ENCODE data around the gene ZNF777.
"Not testable (repeated sequence)": the region's sequence is repeated elsewhere in the genome, so short reads cannot be mapped to it uniquely, and the experiment has no call there.

The ZNF777 gene

GRCh38 chr7:149404396-149404795, 56.5 kb downstream of the ZNF777 start:
- no peak overlapping the region for H3K27ac ChIP-seq (ENCODE audit: low read length)
- H3K4me1 ChIP-seq (ENCODE audit: control insufficient read depth in 1 of 2, insufficient read depth in 2 of 2, low read length in 2 of 2) = no peaks in the 10 kb centered on the region
- H3K4me3 ChIP-seq (ENCODE audit: low read depth in 1 of 2, low read length in 2 of 2) = no peak overlapping the region
- H3K9me3 ChIP-seq (ENCODE audit: control insufficient read depth in 1 of 2, low read length in 2 of 2) = no peaks in the 10 kb centered on the region
- H3K36me3 ChIP-seq (ENCODE audit: control insufficient read depth in 1 of 2, insufficient read depth in 2 of 2, low read length in 2 of 2) = no peaks in the 10 kb centered on the region
- no peaks in the 10 kb centered on the region for H3K27me3 ChIP-seq (ENCODE audit: low read depth, low read length)

DNA sequence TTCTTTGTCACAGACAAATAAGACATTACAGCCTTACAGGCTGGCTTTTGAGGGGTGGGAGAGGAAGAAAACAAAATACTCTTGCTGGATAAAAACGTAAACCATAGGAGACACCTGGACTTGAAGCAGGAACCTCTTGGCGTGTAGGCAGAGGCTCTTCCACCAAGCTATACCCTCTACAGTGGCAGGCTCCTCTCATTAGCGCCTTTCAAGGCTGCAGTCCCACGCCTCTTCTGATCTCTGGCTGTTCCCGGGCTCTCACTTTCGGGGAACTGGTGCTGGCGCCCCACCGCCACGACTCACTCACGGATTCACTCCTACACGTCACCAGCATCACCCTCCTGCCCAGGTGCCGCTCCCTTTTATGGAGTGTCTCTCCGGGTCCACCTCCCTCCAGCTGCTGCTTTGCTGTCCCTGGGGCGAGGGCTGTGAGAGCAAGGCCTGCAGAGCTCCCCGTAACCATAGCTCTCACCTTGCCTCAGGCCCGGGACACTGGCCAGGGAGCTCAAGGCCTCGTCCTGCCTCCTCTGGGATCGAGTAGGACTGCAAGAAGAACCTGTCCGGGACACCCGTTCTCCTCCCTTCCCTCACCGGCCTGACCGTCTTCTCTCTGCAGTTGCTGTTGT, 62.6 kb downstream of the ZNF777 start:
- no peak overlapping the region for H3K4me3 ChIP-seq (ENCODE audit: low read depth in 1 of 2, low read length in 2 of 2)
- H3K36me3 ChIP-seq (ENCODE audit: control insufficient read depth in 1 of 2, insufficient read depth in 2 of 2, low read length in 2 of 2) = no peaks in the 10 kb centered on the region
- peaks cover 0 to 10% of the 10 kb centered on the region in 2 donors for H3K9me3 ChIP-seq (ENCODE audit: control insufficient read depth in 1 of 2, low read length in 2 of 2)
- no peaks in the 10 kb centered on the region for H3K27me3 ChIP-seq (ENCODE audit: low read depth, low read length)
- no peak overlapping the region for H3K27ac ChIP-seq (ENCODE audit: low read length)
- H3K4me1 ChIP-seq (ENCODE audit: control insufficient read depth in 1 of 2, insufficient read depth in 2 of 2, low read length in 2 of 2) = no peaks in the 10 kb centered on the region

- Histone ChIP-seq H3K27ac (ENCODE audit: low read length) (no peak overlapping the region), H3K9me3 (ENCODE audit: control insufficient read depth in 1 of 2, low read length in 2 of 2) (peaks cover 0 to 10% of the 10 kb centered on the region in 2 donors), H3K4me3 (ENCODE audit: low read depth in 1 of 2, low read length in 2 of 2) (no peak overlapping the region), H3K4me1 (ENCODE audit: control insufficient read depth in 1 of 2, insufficient read depth in 2 of 2, low read length in 2 of 2) (no peaks in the 10 kb centered on the region), H3K36me3 (ENCODE audit: control insufficient read depth in 1 of 2, insufficient read depth in 2 of 2, low read length in 2 of 2) (no peaks in the 10 kb centered on the region), H3K27me3 (ENCODE audit: low read depth, low read length) (no peaks in the 10 kb centered on the region)
These were observed 63.3 kb downstream of the ZNF777 start for GRCh38 chr7:149397470-149398043.

GRCh38 chr7:149388550-149389335, 72.1 kb downstream of the ZNF777 start:
- H3K4me1 ChIP-seq (ENCODE audit: control insufficient read depth in 1 of 2, insufficient read depth in 2 of 2, low read length in 2 of 2); H3K9me3 ChIP-seq (ENCODE audit: control insufficient read depth in 1 of 2, low read length in 2 of 2); H3K27me3 ChIP-seq (ENCODE audit: low read depth, low read length); H3K4me3 ChIP-seq (ENCODE audit: low read depth in 1 of 2, low read length in 2 of 2); H3K27ac ChIP-seq (ENCODE audit: low read length); H3K36me3 ChIP-seq (ENCODE audit: control insufficient read depth in 1 of 2, insufficient read depth in 2 of 2, low read length in 2 of 2): not testable (repeated sequence)

DNA sequence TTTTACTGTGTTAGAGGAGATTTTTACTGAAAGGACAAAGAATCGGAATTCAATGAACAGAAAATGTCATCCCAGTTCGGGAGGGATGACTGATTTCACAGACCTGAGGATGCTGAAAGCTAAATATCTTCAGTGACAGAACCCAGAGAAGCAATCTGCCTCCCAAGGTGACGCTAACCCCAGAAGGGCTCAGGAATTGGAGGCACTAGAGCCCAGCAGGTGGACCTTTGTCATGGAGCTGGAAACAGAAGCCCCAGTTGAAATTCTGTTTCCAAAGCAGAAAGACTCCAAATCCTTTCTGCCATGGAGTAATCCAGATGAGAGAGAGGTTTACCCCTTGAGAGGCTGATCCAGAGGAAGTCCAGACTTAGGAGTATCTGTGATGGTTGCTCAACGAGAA, 74.3 kb downstream of the ZNF777 start:
- not testable (repeated sequence) for H3K9me3 ChIP-seq (ENCODE audit: control insufficient read depth in 1 of 2, low read length in 2 of 2); H3K27me3 ChIP-seq (ENCODE audit: low read depth, low read length); H3K4me1 ChIP-seq (ENCODE audit: control insufficient read depth in 1 of 2, insufficient read depth in 2 of 2, low read length in 2 of 2); H3K4me3 ChIP-seq (ENCODE audit: low read depth in 1 of 2, low read length in 2 of 2); H3K36me3 ChIP-seq (ENCODE audit: control insufficient read depth in 1 of 2, insufficient read depth in 2 of 2, low read length in 2 of 2); H3K27ac ChIP-seq (ENCODE audit: low read length)

GRCh38 chr7:149385195-149385950, 75.5 kb downstream of the ZNF777 start:
- Histone ChIP-seq H3K27me3 (ENCODE audit: low read depth, low read length) (no peaks in the 10 kb centered on the region), H3K4me1 (ENCODE audit: control insufficient read depth in 1 of 2, insufficient read depth in 2 of 2, low read length in 2 of 2) (no peaks in the 10 kb centered on the region), H3K36me3 (ENCODE audit: control insufficient read depth in 1 of 2, insufficient read depth in 2 of 2, low read length in 2 of 2) (no peaks in the 10 kb centered on the region), H3K27ac (ENCODE audit: low read length) (no peak overlapping the region), H3K4me3 (ENCODE audit: low read depth in 1 of 2, low read length in 2 of 2) (no peak overlapping the region), H3K9me3 (ENCODE audit: control insufficient read depth in 1 of 2, low read length in 2 of 2) (peaks cover 3 to 10% of the 10 kb centered on the region in 2 donors)
